Renal pelvis (tissue), 4 donors: ENCODE results near the gene TAB2. TPM values are rescaled to one million over a fixed set of nuclear protein-coding genes. Genes with fewer than 3 reads are reported as not detected.

Experiments
- DNase-seq: peaks from one replicate; pipeline ENCODE4 v3.0.0-alpha.2; 2013
- polyA plus RNA-seq, 3 donors: library from polyadenylated mRNA; unstranded; fragments of 120-200 nt; gene quantifications; one replicate each; pipeline ENCODE4 v1.2.1, GENCODE V29; 2013; ENCODE audit not compliant: insufficient read length in 3 of 3

Gene TAB2
- polyA plus RNA-seq, 3 donors, result 81.5 to 86.3 (median 84.1) TPM

DNA sequence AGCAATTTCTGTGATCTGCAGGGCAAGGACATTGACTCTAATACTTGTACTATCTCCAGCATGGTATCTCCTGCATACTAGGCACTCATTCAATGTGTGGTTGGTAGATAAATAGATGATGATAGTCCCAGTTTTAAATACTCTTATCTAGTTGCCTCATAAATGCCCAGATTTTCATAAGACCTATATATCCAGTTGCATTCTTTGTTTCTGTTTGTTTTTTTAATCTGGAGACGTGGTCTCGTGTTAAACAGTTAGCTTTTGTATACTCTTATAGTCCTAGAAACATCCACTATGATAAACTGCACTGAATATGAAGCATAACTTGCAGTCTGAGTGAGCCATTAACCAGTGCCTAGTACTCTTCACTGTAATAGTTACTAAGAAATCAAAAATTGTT is 47.0 kb downstream of the TAB2 start:
- no peak for DNase-seq

DNA sequence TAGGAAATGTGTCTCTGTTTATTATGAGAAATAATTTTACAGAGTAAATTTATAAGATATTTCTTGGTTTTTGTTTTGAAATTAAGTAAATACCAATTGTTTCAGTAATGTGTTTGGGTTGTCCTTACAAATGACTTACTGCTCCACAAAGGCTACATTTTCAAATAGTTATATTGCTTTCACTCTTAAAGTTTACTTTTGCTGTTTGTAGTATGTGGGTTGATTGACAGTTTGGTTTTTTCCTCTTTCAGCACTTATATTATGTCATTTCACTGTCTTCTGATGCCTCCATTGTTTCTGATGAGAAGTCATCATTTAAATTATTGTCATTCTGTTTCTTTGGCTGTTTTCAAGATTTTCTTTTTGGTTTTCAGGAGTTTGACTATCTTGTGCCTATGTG is 47.7 kb downstream of the TAB2 start:
- DNase-seq, result no peak

DNA sequence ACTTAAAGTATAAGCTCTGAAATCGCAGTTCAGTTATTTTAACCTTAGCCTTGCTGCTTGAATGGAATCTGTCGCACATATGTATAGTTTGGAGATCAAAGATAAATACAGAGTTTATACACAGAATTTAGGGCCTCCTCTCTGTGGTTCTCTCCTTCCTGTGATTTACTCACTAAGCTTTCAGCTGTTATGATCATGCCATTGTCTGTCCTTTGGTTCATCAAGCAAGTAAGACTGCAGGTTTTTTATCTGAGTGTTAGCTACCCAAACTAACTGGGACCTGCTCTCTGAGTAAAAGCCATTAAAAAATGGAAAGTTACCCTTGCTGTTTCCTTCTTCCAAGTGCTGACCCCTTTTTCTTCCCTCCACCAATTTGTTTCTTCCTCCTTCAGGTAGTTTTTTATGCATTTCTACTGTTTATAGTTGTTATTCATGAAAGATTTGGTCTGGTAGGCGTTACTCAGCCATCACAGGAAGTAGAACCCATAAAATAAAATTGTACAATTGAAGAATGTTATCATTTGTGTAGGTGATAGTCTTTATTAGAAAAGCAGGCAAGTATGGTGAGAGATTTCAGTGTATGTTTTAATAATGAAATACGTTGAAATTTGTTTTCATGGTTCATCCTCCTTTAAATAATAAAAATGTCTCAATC is 48.9 kb downstream of the TAB2 start:
- DNase-seq, result no peak

DNA sequence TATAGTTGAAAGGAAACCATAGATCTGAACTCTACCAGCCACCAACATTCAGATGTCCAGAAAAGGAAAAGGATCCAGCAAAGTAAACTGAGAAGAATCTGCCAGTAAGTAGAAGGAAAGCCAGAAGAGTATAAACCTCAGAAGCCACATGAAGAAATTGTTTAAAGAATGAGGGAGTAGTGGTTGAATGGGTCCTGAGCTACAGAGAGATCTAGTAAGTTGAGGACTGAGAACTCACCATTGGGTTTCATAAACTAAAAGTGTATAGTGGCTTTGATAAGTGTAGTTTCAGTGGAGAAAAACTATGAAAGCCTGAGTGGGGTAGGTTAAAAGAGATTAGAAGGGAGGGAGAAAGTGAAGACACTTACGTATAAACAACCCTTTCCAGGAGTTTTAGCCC is 50.6 kb downstream of the TAB2 start:
- DNase-seq, result no peak

DNA sequence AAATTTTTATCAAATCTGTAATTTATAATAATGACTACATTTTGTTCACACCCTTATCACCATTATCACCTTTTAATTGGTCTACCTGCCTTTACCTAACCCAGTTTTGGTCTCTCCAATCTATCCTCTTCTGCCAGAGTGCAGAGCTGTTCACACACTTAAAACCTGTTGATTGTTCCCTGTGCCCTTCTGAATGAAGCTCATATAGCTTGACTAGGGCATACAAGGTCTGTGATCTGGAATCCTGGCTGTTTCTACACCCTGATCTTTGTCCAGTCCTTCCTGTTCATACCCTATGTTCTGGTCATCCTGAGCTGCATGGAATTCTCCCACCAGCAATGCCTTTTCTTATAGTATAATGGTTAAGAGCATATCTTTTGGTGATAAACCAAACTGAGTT is 53.6 kb downstream of the TAB2 start:
- no peak for DNase-seq

DNA sequence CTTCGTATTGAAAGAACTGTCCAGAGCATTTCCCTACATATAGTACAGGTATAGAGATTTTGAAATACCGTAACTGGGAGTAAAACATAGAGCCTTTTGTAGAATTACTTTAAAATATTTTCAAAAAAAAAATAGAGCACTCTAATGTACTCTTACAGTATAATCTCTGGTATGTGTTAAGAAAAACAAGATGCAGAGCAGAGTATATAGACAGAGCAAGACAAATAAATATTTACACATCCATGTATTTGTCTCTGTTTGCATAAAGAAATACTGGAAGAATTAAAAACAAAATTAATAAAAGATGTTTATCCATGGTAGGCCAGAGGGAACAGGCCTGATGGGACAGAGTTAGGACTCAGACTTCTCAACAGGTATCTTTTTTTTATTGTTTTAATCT is 54.5 kb downstream of the TAB2 start:
- DNase-seq, result no peak

DNA sequence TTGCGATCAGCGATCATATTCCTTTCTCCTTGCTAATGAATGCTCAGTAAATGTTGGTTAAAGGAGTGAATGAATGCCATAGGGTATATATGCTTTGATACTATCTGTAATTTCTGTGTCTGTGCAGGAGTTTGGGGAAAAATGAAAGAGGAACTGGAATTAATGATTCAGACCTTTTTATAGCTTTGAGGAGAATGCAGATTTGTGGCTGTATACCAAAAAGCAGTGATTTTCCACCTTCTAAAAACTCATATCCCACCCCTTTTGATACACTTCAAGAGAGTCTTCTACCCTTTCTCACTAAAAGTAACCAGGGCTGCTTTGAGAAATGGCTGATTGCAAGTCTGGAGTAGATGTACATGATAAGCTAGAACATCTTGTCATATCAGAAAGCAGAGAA is 56.0 kb downstream of the TAB2 start:
- no peak for DNase-seq

DNA sequence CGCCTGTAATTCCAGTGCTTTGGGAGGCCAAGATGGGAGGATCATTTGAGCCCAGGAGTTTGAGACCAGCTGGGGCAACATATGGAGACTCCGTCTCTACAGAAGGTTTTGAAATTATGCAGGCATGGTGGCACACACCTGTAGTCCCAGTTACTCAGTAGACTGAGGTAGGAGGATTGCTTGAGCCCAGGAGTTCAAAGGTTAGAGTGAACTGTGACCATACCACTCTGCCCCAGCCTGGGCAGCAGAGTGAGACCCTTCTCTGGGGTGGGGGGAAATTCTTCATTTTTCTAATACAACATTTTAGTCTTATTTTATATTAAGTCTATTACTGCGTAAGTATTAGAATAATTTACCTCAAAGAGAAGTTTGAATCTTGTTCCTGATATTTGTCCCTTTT is 62.5 kb downstream of the TAB2 start:
- DNase-seq, result no peak

DNA sequence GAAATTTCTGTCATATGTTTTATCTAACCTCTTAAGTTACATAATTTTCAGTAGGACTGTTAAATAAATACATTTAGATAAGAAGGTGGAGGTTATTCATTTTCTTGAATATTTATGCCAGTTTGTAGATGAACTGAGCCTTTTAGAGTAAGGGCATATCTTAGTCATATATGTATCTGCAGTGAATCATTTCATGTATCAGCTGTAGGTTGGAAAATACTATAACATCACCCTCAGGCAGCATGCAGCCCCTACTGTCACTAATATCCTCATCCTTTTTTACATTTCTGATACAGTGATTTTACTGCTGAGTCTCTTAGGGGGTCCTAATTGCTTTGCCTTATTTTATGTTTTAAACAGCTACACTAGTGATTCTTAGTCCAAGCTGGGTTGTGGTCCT is 63.0 kb downstream of the TAB2 start:
- DNase-seq, result no peak

DNA sequence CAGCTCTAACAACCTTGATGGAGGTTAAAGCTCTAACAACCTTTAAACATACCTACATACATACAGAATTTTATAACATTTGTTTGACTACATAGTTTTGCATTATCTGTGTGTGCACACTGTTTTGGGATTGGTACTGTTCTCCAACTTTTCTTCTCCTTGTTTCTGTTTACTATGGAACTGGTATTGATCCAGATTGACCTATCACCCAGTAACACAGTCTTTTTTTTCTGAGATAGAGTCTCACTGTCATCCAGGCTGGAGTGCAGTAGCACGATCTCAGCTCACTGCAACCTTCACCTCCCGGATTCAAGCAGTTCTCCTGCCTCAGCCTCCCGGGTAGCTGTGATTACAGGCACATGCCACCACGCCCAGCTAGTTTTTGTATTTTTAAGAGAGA is 65.9 kb downstream of the TAB2 start:
- DNase-seq, result no peak

DNA sequence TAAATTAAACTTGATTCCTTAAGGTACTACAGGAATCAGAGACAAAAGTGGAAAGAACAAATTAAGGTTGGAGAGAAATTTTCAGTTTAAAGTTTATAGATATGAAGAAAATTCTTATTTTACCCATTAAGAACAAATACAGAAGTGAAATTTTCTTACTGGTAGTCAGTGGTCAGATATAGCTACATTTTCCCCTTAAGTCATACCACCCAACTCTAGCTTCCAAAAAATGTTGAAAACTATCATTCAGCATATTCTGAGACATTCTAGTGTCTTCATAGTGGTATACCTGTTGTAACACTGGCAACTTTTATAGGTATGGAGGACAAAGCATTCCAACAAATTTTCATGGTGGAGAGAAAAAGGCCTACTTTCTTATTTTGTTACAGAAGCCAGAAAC is 67.0 kb downstream of the TAB2 start:
- DNase-seq, result no peak

DNA sequence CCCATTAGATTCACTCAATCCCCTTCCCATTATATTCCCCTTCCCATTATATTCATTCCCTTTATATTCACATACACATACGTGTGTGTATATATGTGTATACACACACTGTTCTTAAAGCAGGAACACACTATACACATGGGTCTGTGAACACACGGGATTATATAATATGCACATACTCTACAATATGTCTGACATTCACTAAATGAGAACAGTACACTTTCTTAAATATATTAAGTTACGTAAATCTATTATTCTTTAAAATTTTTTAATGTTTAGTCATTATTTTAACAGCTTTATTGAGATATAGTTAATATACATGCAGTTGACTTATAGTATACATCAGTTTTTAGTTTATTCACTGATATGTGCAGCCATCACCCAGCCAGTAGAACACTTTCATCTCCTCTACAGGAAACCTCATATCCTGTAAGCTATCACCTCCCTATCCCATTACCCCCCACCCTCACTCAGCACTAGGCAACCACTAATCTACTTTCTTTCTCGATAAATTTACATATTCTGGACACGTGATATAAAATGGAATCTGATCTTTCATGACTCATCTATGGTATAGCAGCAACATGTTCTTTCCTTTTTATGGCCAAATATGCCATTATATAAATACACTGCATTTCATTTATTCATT is 68.6 kb downstream of the TAB2 start:
- no peak for DNase-seq

DNA sequence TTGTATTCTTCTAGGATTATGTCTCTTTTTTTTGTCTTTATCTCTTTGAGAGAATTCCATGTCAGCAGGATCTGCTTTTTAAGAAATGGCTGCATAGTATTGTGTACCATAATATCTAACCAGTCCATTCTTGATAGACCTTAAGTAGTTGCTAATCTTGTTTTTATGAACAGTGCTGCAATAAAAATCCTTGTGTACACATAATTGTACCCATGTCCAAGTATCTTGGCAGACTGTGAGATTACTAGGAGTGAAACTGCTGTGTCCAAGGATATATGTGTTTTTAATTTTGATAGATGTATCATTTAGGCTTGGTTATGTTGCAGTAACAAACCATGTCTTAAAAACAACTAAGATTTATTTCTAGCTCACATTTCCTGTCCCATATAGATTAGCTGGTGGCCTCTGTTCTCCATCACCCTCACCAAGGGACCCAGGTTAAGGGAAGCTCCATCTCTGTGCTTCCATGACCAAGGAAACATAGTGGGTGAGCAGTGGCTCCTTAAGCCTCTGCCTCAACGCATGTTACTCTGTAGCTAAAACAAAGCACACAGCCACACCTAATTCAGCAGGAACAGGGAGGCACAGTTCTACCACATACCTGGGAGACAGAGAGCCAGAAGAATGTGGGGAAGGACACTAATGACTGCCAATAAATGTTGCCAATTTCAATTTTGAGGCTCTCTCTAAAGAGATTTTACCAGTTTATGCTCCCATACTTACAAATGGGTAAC is 70.4 kb downstream of the TAB2 start:
- no peak for DNase-seq

DNA sequence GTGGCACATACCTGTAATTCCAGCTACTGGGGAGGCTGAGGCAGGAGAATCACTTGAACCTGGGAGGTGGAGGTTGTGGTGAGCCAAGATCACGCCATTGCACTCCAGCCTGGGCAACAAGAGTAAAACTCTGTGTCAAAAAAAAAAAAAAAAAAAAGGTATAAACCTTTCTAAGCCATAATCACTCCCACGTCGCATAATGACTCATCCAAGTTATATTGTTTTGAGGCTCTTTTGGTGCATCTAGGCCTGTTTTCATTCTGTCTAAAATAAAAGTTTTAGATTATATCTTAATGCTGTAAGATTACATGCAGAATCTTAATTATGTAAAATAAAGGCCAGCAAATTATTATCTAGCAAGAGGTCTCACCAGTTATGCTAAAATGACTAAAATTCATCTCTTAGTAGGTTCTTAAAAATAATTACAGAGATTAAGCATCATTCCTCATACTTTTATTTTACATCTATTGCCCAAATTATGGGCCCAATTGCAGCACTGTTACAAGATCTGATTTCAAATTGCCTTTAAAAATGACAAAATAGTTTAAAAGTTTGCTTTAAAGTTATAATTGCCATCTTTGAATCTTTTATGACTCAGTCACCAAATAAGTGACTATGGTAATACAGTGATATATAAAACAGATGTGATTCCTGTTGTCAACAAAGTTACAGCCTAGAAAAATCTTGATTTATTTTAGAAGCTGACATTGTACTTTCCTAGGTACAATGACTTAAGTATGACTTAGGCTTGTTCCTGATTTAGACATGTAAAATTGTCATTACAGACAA is 72.2 kb downstream of the TAB2 start:
- no peak for DNase-seq

DNA sequence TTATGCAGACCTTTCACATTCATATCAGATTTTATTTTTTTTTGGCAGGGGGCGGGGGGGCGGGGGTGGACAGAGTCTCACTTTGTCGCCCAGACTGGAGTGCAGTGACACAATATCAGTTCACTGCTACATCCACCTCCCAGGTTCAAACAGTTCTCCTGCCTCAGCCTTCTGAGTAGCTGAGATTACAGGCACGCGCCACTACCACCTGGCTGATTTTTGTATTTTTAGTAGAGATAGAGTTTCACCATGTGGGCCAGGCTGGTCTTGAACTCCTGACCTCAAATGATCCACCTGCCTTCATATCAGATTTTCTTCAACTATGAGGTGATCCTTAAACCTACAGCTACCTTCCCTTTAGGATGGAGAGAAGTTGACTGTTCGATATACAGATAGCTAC is 74.6 kb downstream of the TAB2 start:
- no peak for DNase-seq

DNA sequence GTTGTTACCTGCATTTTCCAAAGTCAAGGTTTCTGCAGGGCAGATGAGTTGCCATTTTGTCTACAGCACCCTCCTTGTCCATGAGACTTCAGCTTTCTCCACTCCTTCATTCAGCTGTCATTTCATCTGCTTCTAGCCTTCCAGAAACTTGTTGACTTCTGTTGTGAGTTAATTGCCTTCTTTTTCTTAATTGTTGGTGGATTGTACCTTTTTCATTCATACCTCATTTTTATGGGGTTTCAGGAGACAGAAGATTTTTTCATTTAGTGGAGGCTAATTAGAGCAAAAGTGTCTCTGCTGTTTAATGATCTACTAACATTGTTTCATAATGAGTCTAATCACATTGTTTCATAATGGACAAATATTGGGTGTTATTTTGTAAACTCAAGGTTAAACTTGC is 75.0 kb downstream of the TAB2 start:
- no peak for DNase-seq

DNA sequence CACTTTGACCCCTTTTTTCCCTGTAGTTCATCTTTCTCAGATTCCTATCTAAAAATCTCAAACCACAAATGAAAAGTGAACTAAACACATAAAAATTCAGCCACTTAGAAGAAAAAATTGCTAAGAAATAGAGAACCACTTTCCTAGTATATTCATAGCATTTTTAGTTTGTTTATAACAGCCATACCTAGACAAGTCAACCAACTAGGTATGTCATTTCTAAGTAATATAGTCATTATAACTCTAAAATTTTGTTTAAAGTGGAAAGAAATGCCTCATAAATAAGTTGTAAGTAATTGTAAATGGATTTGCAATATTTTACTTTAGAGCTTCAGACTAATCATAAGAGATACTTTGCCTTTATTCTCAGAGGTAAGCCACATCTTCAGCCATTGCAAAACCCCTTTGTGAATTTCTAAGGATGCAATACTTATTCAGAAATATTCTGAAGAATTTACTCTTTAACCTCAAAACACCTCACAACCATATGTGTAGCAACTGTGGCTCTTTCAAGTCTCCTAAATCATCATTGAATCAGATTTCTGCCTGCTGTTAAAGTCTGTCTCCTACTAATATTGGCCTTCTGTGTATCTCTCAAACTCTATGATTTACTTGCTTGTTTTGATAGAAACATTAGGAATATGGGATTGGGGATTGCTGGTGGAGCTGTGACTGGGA is 75.6 kb downstream of the TAB2 start:
- no peak for DNase-seq

DNA sequence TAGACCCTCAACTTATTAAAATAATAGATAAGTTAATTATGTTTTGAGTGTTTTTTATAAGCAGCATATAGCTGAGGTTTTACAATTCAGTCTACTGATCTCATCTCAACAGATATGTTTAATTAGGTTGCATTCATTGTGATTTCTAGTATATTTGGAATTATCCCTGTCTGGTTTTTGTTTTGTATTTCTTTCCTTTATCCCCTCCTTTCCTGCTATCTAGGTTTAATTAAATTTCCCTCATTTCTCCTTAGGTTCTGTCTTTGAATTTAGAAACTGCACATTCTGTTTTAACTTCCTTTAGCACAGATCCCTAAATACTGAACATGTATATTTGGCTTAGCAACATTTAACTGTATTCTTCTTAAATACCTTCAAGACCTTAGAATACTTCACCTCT is 77.7 kb downstream of the TAB2 start:
- no peak for DNase-seq

DNA sequence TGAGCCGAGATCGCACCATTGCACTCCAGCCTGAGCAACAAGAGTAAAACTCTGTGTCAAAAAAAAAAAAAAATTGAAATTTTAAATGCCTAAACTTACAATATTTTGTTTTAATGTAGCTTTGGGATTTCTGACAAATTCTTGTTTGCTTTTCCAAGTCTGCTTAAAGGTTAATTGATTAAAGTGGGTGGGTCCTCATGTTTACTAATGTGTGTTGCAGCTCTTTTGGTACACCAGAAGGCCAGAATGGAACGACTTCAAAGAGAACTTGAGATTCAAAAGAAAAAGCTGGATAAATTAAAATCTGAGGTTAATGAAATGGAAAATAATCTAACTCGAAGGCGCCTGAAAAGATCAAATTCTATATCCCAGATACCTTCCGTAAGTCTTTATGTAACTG is 79.9 kb downstream of the TAB2 start:
- no peak for DNase-seq

DNA sequence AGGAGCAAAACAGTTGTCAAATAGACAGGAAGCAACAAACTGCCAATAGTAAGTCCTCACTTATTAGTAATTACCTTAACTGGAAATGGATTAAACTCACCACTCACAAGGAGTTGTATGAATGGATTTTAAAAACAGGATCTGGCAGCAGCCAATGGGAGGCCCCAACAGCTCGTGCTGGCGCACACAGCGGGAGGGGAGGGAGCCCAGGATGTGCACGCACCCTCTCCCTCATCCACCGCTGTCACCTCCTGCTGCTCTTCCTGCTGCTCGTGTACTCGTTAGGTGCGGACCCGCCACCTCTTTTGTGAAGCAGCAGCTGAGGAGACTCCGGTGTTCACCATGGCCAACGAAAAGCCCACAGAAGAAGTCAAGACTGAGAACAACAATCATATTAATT is 82.5 kb downstream of the TAB2 start, which contains the start of gene SUMO4:
TSS of gene SUMO4 (plus strand) at position 213 of the 400 bp plus-strand sequence. CDS start at position 343, 130 bp downstream.
- DNase-seq, result no peak

DNA sequence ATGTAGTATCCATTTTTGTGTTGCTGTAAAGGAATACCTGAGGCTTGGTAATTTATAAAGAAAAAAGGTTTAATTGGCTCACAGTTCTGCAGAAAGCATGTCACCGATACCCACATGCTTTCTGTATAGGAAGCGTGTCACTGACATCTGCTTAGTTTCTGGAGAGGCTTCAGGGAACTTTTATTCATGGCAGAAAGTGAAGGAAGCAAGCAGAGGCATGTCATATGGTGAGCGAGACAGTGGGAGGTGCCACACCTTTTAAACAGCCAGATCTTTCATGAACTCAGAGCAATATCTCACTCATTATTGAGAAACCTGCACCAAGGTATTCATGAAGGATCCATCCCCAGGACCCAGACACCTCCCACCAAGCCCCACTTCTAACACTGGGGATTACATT is 86.0 kb downstream of the TAB2 start:
- no peak for DNase-seq
